Tibial artery (tissue), 4 donors: ENCODE measurements around the gene KAZN.

Source experiments
- DNase-seq, 2 donors: peaks; one replicate each; pipeline ENCODE4 v3.0.0-alpha.2; 2019
- H3K27ac ChIP-seq, 2 donors: fragments of 200-600 bp; sonication (generic) in 1 of 2; 1 replicate in 1 of 2; 2 replicates in 1 of 2; pipeline ENCODE4 v1.5.1; 2018 to 2019; ENCODE audit warnings: mild to moderate bottlenecking in 1 of 2
- H3K27me3 ChIP-seq, 2 donors: fragments of 200-600 bp; sonication (generic) in 1 of 2; one replicate each; pipeline versions ENCODE4 v1.5.1 to v1.6.0; 2016 to 2019
- H3K36me3 ChIP-seq, 3 donors: fragments of 200-600 bp; sonication (generic) in 2 of 3; one replicate each; pipeline ENCODE4 v1.5.1; 2016 to 2019; ENCODE audit warnings: mild to moderate bottlenecking in 2 of 3
- H3K4me1 ChIP-seq, 4 donors: fragments of 200-600 bp; sonication (generic) in 2 of 4; 1 replicate in 3 of 4; 2 replicates in 1 of 4; pipeline ENCODE4 v1.5.1; 2016 to 2019
- H3K4me3 ChIP-seq, 2 donors: fragments of 200-600 bp; sonication (generic) in 1 of 2; 1 replicate in 1 of 2; 2 replicates in 1 of 2; pipeline ENCODE4 v1.5.1; 2018 to 2019; ENCODE audit warnings: mild to moderate bottlenecking in 2 of 2
- H3K9me3 ChIP-seq, 3 donors: fragments of 200-600 bp; sonication (generic) in 1 of 3; one replicate each; pipeline ENCODE4 v1.5.1; 2016 to 2019
- intact Hi-C: fragments of 100-400 bp; cut with DNase I; formaldehyde crosslinking; loops from one replicate; pipeline ENCODE4 v1.15.0; 2023; ENCODE audit warnings: low total_unique reads
- TF ChIP-seq, protein P1 (sequence below), 2 experiments: fragments of 200-600 bp in 1 of 2; fragments of 450-650 bp in 1 of 2; IDR thresholded peaks; one replicate each; pipeline ENCODE4 v1.5.1; 2017 to 2019; ENCODE audit warnings: antibody characterized with exemption in 2 of 2, mild to moderate bottlenecking in 1 of 2, moderate library complexity in 1 of 2

KAZN gene

DNA sequence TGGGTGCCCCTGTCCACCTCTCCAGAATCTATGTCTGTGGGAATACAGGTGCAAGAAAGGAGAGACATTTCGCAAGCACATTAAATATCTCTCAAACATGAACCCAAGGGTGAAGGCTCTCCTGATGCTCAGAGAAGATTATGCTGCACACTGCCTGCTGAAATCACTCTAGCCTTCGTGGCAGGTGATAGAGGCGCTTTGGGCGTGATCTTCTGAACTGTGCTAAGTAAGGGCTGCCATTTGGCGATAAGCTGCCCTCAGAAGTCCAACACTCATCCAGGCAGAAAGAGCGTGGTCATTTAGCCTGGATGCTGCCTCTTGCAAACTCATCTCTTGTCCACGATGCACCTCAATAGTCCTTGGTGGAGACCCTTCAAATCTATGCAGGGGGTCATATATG lies 241.9 kb downstream of the KAZN start:
- TF ChIP-seq, protein P1, sequence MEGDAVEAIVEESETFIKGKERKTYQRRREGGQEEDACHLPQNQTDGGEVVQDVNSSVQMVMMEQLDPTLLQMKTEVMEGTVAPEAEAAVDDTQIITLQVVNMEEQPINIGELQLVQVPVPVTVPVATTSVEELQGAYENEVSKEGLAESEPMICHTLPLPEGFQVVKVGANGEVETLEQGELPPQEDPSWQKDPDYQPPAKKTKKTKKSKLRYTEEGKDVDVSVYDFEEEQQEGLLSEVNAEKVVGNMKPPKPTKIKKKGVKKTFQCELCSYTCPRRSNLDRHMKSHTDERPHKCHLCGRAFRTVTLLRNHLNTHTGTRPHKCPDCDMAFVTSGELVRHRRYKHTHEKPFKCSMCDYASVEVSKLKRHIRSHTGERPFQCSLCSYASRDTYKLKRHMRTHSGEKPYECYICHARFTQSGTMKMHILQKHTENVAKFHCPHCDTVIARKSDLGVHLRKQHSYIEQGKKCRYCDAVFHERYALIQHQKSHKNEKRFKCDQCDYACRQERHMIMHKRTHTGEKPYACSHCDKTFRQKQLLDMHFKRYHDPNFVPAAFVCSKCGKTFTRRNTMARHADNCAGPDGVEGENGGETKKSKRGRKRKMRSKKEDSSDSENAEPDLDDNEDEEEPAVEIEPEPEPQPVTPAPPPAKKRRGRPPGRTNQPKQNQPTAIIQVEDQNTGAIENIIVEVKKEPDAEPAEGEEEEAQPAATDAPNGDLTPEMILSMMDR (IDR thresholded peaks at IDR 0.05): no peak
- no peak for DNase-seq
- H3K27ac ChIP-seq: no peak overlapping the region
- no peaks in the 10 kb centered on the region for H3K36me3 ChIP-seq
- H3K4me1 ChIP-seq: no peaks in the 10 kb centered on the region
- peaks cover 5 to 19% (median 14%) of the 10 kb centered on the region in 3 donors for H3K9me3 ChIP-seq
- intact Hi-C loops: no loop called here
- no peak overlapping the region for H3K4me3 ChIP-seq
- H3K27me3 ChIP-seq: peaks cover 0 to 4% of the 10 kb centered on the region in 2 donors

DNA sequence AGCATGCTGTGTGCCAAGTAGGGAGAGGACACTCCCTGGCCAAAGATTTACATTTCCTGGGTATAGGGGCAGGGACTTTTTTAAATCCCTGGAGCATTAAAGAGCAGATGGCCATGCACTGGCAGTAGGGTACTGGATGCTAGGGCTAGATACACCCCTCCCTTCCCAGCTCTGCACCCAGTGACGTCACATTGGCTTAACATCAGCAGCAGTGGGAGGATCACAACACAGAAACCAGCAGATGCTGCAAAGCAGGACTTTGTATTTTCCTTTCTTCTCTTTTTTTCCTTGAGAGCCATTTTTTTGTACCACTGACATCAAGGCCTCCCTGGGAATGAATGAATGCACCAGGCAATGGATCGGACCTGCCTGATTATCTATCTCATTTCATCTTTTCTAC lies 243.0 kb downstream of the KAZN start:
- H3K4me3 ChIP-seq: no peak overlapping the region
- intact Hi-C loops: no loop called here
- TF ChIP-seq, protein P1 (IDR thresholded peaks at IDR 0.05): no peak
- H3K27me3 ChIP-seq: peaks cover 0 to 6% of the 10 kb centered on the region in 2 donors
- no peaks in the 10 kb centered on the region for H3K4me1 ChIP-seq
- DNase-seq: no peak
- peaks cover 5 to 19% (median 14%) of the 10 kb centered on the region in 3 donors for H3K9me3 ChIP-seq
- no peak overlapping the region for H3K27ac ChIP-seq
- H3K36me3 ChIP-seq: no peaks in the 10 kb centered on the region

DNA sequence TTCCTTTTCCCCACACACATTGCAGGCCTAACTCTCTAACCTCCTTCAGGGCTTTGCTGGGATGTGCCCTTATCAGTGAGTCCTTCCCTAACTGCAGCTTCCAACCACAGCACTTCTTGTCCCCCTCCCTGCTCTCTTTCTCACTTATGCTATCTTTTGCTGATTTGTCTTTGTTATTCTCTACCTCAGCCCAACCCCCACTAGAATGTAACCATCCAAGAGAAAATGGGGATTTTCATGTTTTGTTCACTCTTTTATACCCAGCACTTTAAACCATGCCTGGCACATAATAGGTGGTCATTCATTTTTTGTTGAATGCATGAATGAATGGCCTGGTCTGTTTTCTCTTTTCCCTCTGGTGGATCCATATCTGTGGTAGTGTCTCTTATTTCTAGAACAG lies 243.5 kb downstream of the KAZN start:
- Histone ChIP-seq H3K9me3 (peaks cover 5 to 19% (median 14%) of the 10 kb centered on the region in 3 donors), H3K27ac (no peak overlapping the region), H3K27me3 (peaks cover 0 to 6% of the 10 kb centered on the region in 2 donors), H3K4me1 (no peaks in the 10 kb centered on the region), H3K36me3 (no peaks in the 10 kb centered on the region), H3K4me3 (no peak overlapping the region)
- TF ChIP-seq, protein P1 (IDR thresholded peaks at IDR 0.05): no peak
- no peak for DNase-seq
- intact Hi-C loops: no loop called here

DNA sequence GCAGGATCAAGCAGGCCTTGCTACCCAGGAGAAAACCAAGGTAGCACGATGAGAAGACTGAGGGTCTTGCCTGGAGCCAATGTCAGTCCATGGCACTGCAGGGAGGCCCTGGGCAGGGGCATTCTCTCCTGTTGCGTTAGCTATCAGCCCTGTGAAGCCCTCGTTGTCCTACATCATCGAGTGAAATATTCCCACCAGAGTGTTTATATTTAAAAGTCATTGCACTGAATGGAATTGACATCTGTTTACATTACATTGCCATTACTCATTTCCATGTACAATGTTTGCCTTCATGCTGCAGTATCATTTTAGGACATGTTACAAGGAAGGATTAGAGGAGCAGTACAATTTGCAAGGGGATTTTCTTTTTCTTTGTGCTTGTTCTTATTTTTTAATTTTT lies 243.9 kb downstream of the KAZN start:
- TF ChIP-seq, protein P1 (IDR thresholded peaks at IDR 0.05): no peak
- H3K4me1 ChIP-seq: no peaks in the 10 kb centered on the region
- peaks cover 0 to 9% of the 10 kb centered on the region in 2 donors for H3K27me3 ChIP-seq
- no peak overlapping the region for H3K27ac ChIP-seq
- intact Hi-C loops: no loop called here
- H3K9me3 ChIP-seq: peaks cover 5 to 19% (median 14%) of the 10 kb centered on the region in 3 donors
- no peaks in the 10 kb centered on the region for H3K36me3 ChIP-seq
- no peak for DNase-seq
- H3K4me3 ChIP-seq: no peak overlapping the region

DNA sequence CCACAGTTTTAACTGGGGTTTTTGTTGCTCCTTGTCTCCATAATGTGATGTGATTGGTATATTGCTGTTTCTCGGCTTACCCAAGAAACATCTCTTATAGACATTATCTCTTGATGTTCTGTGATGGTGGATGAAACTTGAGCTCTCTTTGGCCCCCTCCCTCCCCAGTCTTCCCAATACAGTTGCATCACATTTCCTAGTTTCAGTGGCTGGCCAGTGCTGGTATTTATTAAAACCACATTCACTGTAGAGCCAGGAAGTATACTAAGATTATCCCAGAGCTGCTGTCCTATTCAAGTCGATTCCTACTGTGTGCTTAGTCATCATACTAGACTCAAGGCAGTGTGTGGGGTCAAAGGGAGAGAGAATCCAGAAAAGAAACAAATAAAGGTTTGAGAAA lies 244.4 kb downstream of the KAZN start:
- no peak overlapping the region for H3K4me3 ChIP-seq
- no peaks in the 10 kb centered on the region for H3K4me1 ChIP-seq
- no peak for DNase-seq
- no peaks in the 10 kb centered on the region for H3K36me3 ChIP-seq
- TF ChIP-seq, protein P1 (IDR thresholded peaks at IDR 0.05): no peak
- peaks cover 0 to 11% of the 10 kb centered on the region in 2 donors for H3K27me3 ChIP-seq
- H3K27ac ChIP-seq: no peak overlapping the region
- H3K9me3 ChIP-seq: peaks cover 5 to 19% (median 14%) of the 10 kb centered on the region in 3 donors
- intact Hi-C loops: no loop called here

DNA sequence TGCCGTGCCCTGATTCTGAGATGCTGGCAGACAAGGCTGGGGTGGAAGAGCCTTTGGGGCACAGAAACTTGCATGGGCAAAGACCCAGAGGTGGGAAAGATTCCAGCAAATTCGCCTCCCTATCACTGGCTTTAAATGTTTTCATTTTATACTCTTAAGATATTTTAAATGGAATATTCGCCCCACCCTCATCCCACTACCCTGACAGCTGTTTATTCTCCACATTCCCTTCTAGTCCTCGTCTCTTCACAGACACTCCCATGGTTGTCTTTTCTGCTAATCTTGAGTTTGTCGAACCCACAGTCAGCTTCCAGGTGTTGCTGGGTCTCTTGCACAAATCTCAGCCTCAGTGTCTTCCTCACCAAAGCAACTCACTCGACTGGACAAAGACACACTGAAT lies 245.0 kb downstream of the KAZN start:
- peaks cover 0 to 11% of the 10 kb centered on the region in 2 donors for H3K27me3 ChIP-seq
- TF ChIP-seq, protein P1 (IDR thresholded peaks at IDR 0.05): no peak
- no peaks in the 10 kb centered on the region for H3K36me3 ChIP-seq
- peaks cover 5 to 19% (median 14%) of the 10 kb centered on the region in 3 donors for H3K9me3 ChIP-seq
- H3K4me1 ChIP-seq: no peaks in the 10 kb centered on the region
- no peak for DNase-seq
- intact Hi-C loops: no loop called here
- no peak overlapping the region for H3K4me3 ChIP-seq
- H3K27ac ChIP-seq: no peak overlapping the region
